ENCODE results near the gene HIPK3.

GRCh38 chr11:33376331-33377310 lies 119.4 kb downstream of the HIPK3 start:
- no peak for TF ChIP-seq MAFF (IDR thresholded peaks at IDR 0.05; ENCODE audit: low read length)
- TF ChIP-seq FUS (optimal IDR thresholded peaks at IDR 0.05; ENCODE audit: low read depth, low read length) = no peak
- TF ChIP-seq RBM22 (IDR thresholded peaks at IDR 0.05; ENCODE audit: low read depth, low read length, poor library complexity, severe bottlenecking) = no peak
- no peak for TF ChIP-seq ETV6 (IDR thresholded peaks at IDR 0.05; ENCODE audit: borderline replicate concordance in 1 of 2, low read depth in 2 of 2, low read length in 1 of 2)
- no peak for TF ChIP-seq ETV6 (CRISPR knock-in tag; IDR thresholded peaks at IDR 0.05; ENCODE audit: borderline replicate concordance)
- TF ChIP-seq RCOR1 (IDR thresholded peaks at IDR 0.05; ENCODE audit: borderline replicate concordance in 1 of 2, low read depth in 2 of 2, low read length in 2 of 2) = no peak
- no peak for TF ChIP-seq ZNF764 (CRISPR knock-in tag; IDR thresholded peaks at IDR 0.05; ENCODE audit: low read depth)
- TF ChIP-seq FOXP4 (CRISPR knock-in tag; IDR thresholded peaks at IDR 0.05; ENCODE audit: borderline replicate concordance) = no peak
- TF ChIP-seq EP300 (IDR thresholded peaks at IDR 0.05; ENCODE audit: low read length) = no peak
- TF ChIP-seq CTCF (IDR thresholded peaks at IDR 0.05 in 2 of 3, conservative IDR thresholded peaks at IDR 0.05 in 1 of 3; ENCODE audit: insufficient read depth in 2 of 3, low read depth in 1 of 3, low read length in 3 of 3) = no peak
- no peak for TF ChIP-seq TAF1 (IDR thresholded peaks at IDR 0.05; ENCODE audit: control insufficient read depth, extremely low read depth, insufficient read depth, low read length, severe bottlenecking)
- no peak for TF ChIP-seq JUND (IDR thresholded peaks at IDR 0.05; ENCODE audit: borderline replicate concordance, low read depth, low read length)
- no peak for TF ChIP-seq JUND (tag; IDR thresholded peaks at IDR 0.05; ENCODE audit: borderline replicate concordance, low read depth, low read length)
- TF ChIP-seq, protein P1, sequence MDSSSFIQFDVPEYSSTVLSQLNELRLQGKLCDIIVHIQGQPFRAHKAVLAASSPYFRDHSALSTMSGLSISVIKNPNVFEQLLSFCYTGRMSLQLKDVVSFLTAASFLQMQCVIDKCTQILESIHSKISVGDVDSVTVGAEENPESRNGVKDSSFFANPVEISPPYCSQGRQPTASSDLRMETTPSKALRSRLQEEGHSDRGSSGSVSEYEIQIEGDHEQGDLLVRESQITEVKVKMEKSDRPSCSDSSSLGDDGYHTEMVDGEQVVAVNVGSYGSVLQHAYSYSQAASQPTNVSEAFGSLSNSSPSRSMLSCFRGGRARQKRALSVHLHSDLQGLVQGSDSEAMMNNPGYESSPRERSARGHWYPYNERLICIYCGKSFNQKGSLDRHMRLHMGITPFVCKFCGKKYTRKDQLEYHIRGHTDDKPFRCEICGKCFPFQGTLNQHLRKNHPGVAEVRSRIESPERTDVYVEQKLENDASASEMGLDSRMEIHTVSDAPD (CRISPR knock-in tag; IDR thresholded peaks at IDR 0.05) = no peak
- no peak for TF ChIP-seq POLR2A (conservative IDR thresholded peaks at IDR 0.05)
